OCI-LY3 (cell line): Measurements from ENCODE around the gene AFAP1.

Source experiments
- H2AFZ ChIP-seq: fragments of 200-600, 300-600 bp; shearing (Covaris generic); 2 replicates; pipeline ENCODE4 v1.6.0; 2014; ENCODE audit warnings: antibody characterized with exemption, low read depth, low read length
- H3K27ac ChIP-seq: fragments of 200-600, 300-600 bp; sonication (generic); 2 replicates; pipeline ENCODE4 v1.5.1; 2014; ENCODE audit warnings: mild to moderate bottlenecking, low read length, moderate library complexity, mixed read lengths
- H3K27me3 ChIP-seq: fragments of 200-600, 300-600 bp; sonication (generic); 2 replicates; pipeline ENCODE4 v1.6.1; 2014; ENCODE audit warnings: low read depth, low read length, mixed read lengths
- H3K36me3 ChIP-seq: fragments of 200-600, 300-600 bp; sonication (generic); replicated peaks from 2 replicates; pipeline ENCODE3; 2014; ENCODE audit warnings: low read depth, low read length, mixed read lengths
- H3K4me1 ChIP-seq: fragments of 300-600, 200-600 bp; sonication (generic); 2 replicates; pipeline ENCODE4 v1.6.1; 2014; ENCODE audit warnings: low read length, mixed read lengths
- H3K4me2 ChIP-seq: fragments of 200-600, 300-600 bp; sonication (generic); 2 replicates; pipeline ENCODE4 v1.6.1; 2014; ENCODE audit warnings: low read length, mixed read lengths
- H3K4me3 ChIP-seq: fragments of 300-600, 200-600 bp; sonication (generic); 2 replicates; pipeline ENCODE4 v1.5.1; 2014; ENCODE audit warnings: antibody characterized with exemption, mild to moderate bottlenecking, low read length, moderate library complexity
- H3K79me2 ChIP-seq: fragments of 300-600, 200-600 bp; shearing (Covaris generic); 2 replicates; pipeline ENCODE4 v1.6.1; 2014; ENCODE audit warnings: mild to moderate bottlenecking, low read length, mixed read lengths
- H3K9ac ChIP-seq: fragments of 300-600, 200-600 bp; shearing (Covaris generic); 2 replicates; pipeline ENCODE4 v1.6.0; 2014; ENCODE audit warnings: mild to moderate bottlenecking, low read length, moderate library complexity
- H3K9me3 ChIP-seq: fragments of 200-600, 300-600 bp; shearing (Covaris generic); 2 replicates; pipeline ENCODE4 v1.6.1; 2014; ENCODE audit warnings: low read length, mixed read lengths; ENCODE audit not compliant: insufficient read depth
- H4K20me1 ChIP-seq: fragments of 200-600, 300-600 bp; sonication (generic); 2 replicates; pipeline ENCODE4 v1.6.1; 2016; ENCODE audit warnings: low read length, mixed read lengths; ENCODE audit not compliant: insufficient read depth
- EZH2phosphoT487 ChIP-seq: fragments of 200-600 bp; shearing (Covaris generic); IDR thresholded peaks from 2 replicates; pipeline ENCODE4 v1.6.1; 2018; ENCODE audit warnings: antibody characterized with exemption, mixed run types, low read depth
- TF ChIP-seq, protein P1 (sequence below): fragments of 200-600, 300-600 bp; sonication (generic); IDR thresholded peaks from 2 replicates; pipeline ENCODE4 v1.5.1; 2014; ENCODE audit warnings: antibody characterized with exemption, low read length, low read depth

Gene AFAP1

DNA sequence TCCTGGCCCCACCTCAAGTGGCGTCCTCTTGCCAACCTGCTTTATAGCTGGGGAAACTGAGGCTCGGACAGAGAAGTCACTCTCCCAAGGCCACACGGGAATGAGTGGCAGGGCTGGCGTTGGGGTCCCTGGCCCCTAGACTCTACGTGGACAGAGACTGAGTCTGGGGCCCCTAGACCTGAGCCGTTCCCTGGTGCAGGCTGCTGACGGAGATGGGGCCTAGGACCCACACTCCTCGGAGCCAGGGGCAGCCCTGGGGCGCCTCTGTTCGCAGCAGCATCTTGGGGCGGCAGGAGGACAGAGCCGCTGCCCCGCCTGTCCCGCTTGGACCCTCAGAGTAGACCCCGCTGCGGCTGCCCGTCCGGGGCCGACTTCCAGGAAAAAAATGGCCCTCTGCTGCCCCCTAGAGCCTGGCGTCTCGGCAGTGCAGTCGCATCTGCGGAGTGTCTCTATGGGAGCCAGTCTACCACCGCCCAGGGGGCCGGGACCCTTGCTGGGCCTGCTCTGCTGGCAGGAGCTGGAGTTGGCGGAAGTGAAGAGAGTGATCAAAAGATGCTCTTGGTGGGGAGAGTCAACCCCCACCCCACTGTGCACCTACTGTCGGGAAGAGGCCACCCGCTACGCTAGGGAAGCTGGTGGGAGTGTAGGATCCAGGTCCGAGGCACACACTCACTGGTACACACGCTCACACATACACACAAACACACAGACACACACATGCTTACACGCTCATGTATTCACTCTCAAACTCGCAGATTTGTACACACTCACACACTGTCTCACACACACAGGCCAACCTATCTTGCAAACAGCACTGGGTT, 220.1 kb downstream of the AFAP1 start:
- Histone ChIP-seq H3K79me2 (no peaks in the 10 kb centered on the region), H3K4me3 (peak overlapping the region; percentile 22), H3K4me2 (peak overlapping the region; percentile 43; the same call in 1 of the 2 replicates), H4K20me1 (no peaks in the 10 kb centered on the region), H2AFZ (no peak overlapping the region), H3K4me1 (peaks cover 25% of the 10 kb centered on the region), H3K9me3 (no peaks in the 10 kb centered on the region), H3K36me3 (no peaks in the 10 kb centered on the region), H3K9ac (no peak overlapping the region), H3K27me3 (peaks cover 10% of the 10 kb centered on the region; the same call in 1 of the 2 replicates), H3K27ac (no peak overlapping the region)
- no peak for TF ChIP-seq EZH2phosphoT487
- TF ChIP-seq, protein P1, sequence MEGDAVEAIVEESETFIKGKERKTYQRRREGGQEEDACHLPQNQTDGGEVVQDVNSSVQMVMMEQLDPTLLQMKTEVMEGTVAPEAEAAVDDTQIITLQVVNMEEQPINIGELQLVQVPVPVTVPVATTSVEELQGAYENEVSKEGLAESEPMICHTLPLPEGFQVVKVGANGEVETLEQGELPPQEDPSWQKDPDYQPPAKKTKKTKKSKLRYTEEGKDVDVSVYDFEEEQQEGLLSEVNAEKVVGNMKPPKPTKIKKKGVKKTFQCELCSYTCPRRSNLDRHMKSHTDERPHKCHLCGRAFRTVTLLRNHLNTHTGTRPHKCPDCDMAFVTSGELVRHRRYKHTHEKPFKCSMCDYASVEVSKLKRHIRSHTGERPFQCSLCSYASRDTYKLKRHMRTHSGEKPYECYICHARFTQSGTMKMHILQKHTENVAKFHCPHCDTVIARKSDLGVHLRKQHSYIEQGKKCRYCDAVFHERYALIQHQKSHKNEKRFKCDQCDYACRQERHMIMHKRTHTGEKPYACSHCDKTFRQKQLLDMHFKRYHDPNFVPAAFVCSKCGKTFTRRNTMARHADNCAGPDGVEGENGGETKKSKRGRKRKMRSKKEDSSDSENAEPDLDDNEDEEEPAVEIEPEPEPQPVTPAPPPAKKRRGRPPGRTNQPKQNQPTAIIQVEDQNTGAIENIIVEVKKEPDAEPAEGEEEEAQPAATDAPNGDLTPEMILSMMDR: peak; percentile 76

- Histone ChIP-seq H3K27ac (no peak overlapping the region), H3K79me2 (no peaks in the 10 kb centered on the region), H3K9ac (no peak overlapping the region), H3K4me1 (peaks cover 25% of the 10 kb centered on the region), H3K36me3 (no peaks in the 10 kb centered on the region), H2AFZ (no peak overlapping the region), H3K27me3 (peaks cover 10% of the 10 kb centered on the region; the same call in 1 of the 2 replicates), H3K9me3 (no peaks in the 10 kb centered on the region), H3K4me3 (no peak overlapping the region), H3K4me2 (no peak overlapping the region), H4K20me1 (no peaks in the 10 kb centered on the region)
- TF ChIP-seq, protein P1: no peak
These were observed 221.6 kb downstream of the AFAP1 start for GRCh38 chr4:7717946-7718490.

- Histone ChIP-seq H3K27me3 (peaks cover 10% of the 10 kb centered on the region; the same call in 1 of the 2 replicates), H2AFZ (no peak overlapping the region), H3K9ac (no peak overlapping the region), H4K20me1 (no peaks in the 10 kb centered on the region; the same call in 1 of the 2 replicates), H3K36me3 (no peaks in the 10 kb centered on the region), H3K4me1 (peaks cover 25% of the 10 kb centered on the region), H3K4me2 (peak overlapping the region; percentile 16; the same call in 1 of the 2 replicates), H3K79me2 (no peaks in the 10 kb centered on the region), H3K27ac (no peak overlapping the region), H3K4me3 (no peak overlapping the region), H3K9me3 (no peaks in the 10 kb centered on the region)
- no peak for TF ChIP-seq EZH2phosphoT487
- TF ChIP-seq, protein P1: 0 out of 2 replicates have a peak, but pooled peaks have one; percentile 6
These were observed 222.5 kb downstream of the AFAP1 start for GRCh38 chr4:7717161-7717560.

- H3K4me1 ChIP-seq: peaks cover 25% of the 10 kb centered on the region
- H3K9ac ChIP-seq: no peak overlapping the region; the same call in 1 of the 2 replicates
- H3K27ac ChIP-seq: peak overlapping the region; percentile 32; the same call in 1 of the 2 replicates
- no peaks in the 10 kb centered on the region for H3K36me3 ChIP-seq
- H2AFZ ChIP-seq: no peak overlapping the region
- no peaks in the 10 kb centered on the region; the same call in 1 of the 2 replicates for H4K20me1 ChIP-seq
- TF ChIP-seq EZH2phosphoT487: no peak
- TF ChIP-seq, protein P1: no peak
- peaks cover 10% of the 10 kb centered on the region; the same call in 1 of the 2 replicates for H3K27me3 ChIP-seq
- no peaks in the 10 kb centered on the region for H3K9me3 ChIP-seq
- peak overlapping the region; percentile 66 for H3K4me2 ChIP-seq
- peak overlapping the region; percentile 20; the same call in 1 of the 2 replicates for H3K4me3 ChIP-seq
- no peaks in the 10 kb centered on the region for H3K79me2 ChIP-seq
These were observed 223.5 kb downstream of the AFAP1 start for GRCh38 chr4:7716010-7716721.
